Thyroid gland (tissue), 4 donors: ENCODE results near the gene HSPA4L. TPM values are rescaled to one million over a fixed set of nuclear protein-coding genes. Genes with fewer than 3 reads are reported as not detected.

ENCODE experiments used
- DNase-seq, 2 donors: peaks; one replicate each; pipeline ENCODE4 v3.0.0-alpha.2; 2019
- H3K27ac ChIP-seq, 3 donors: fragments of 200-600 bp; sonication (generic); 1 replicate in 2 of 3; 2 replicates in 1 of 3; pipeline ENCODE4 v1.5.1; 2016 to 2019; ENCODE audit warnings: mild to moderate bottlenecking in 1 of 3, moderate library complexity in 1 of 3
- H3K27me3 ChIP-seq: fragments of 200-600 bp; sonication (generic); one replicate; pipeline ENCODE4 v1.5.1; 2019
- H3K36me3 ChIP-seq, 2 donors: fragments of 200-600 bp; sonication (generic); one replicate each; pipeline ENCODE4 v1.5.1; 2016 to 2019
- H3K4me1 ChIP-seq, 2 donors: fragments of 200-600 bp; sonication (generic); one replicate each; pipeline ENCODE4 v1.5.1; 2017 to 2019
- H3K4me3 ChIP-seq, 3 donors: fragments of 200-600 bp; sonication (generic); replicated peaks in 1 of 3; 1 replicate in 2 of 3; 2 replicates in 1 of 3; pipeline ENCODE4 v1.5.1; 2016; ENCODE audit warnings: mild to moderate bottlenecking in 1 of 3
- H3K9me3 ChIP-seq: fragments of 200-600 bp; sonication (generic); one replicate; pipeline ENCODE4 v1.5.1; 2017
- CTCF ChIP-seq, 6 experiments: fragments of 200-600 bp in 3 of 6; fragments of 450-650 bp in 3 of 6; sonication (generic) in 3 of 6; IDR thresholded peaks; one replicate each; pipeline ENCODE4 v1.5.1; 2016 to 2019; ENCODE audit warnings: antibody characterized with exemption in 6 of 6, mild to moderate bottlenecking in 2 of 6, inconsistent platforms in 1 of 6, moderate library complexity in 1 of 6
- POLR2A ChIP-seq, 2 donors: fragments of 450-650 bp; IDR thresholded peaks; one replicate each; pipeline ENCODE4 v1.6.1; 2017; ENCODE audit warnings: antibody characterized with exemption in 2 of 2, mild to moderate bottlenecking in 2 of 2, moderate library complexity in 1 of 2
- WGBS, 2 donors: methylation state at CpG; one replicate each; pipeline ENCODE4 v1.1.5; 2017; 5-methylcytosine and 5-hydroxymethylcytosine counted together
- intact Hi-C: fragments of 100-400 bp; cut with DNase I; formaldehyde crosslinking; loops from one replicate; pipeline ENCODE4 v1.15.1; 2023
- total RNA-seq, 4 donors: library from RNA; depleted of rRNA; stranded (reverse); fragments of >200 nt; gene quantifications; one replicate each; pipeline ENCODE4 v1.2.3, GENCODE V29; 2016

HSPA4L gene
- total RNA-seq, 4 donors from 2014 or later: 1.7 to 7.8 (median 4.7) TPM

GRCh38 chr4:127783955-127784770 is 2.0 kb downstream of the HSPA4L start:
- Histone ChIP-seq H3K4me1 (peaks cover 0 to 4% of the 10 kb centered on the region in 2 donors), H3K27ac (peak overlapping the region in 2 of 3 donors; percentile 34 to 52), H3K9me3 (no peaks in the 10 kb centered on the region), H3K36me3 (no peaks in the 10 kb centered on the region), H3K27me3 (no peaks in the 10 kb centered on the region), H3K4me3 (no peak overlapping the region)
- peak; percentile 30 to 34 for DNase-seq
- intact Hi-C loops: no loop called here
- TF ChIP-seq CTCF (IDR thresholded peaks at IDR 0.05) (no peak), POLR2A (IDR thresholded peaks at IDR 0.05) (no peak)
- 65 to 69% methylated on average over 9 of the region's 9 CpGs for WGBS, 2 donors

- intact Hi-C loops: no loop called here
These were observed 6.4 kb downstream of the HSPA4L start for GRCh38 chr4:127788517-127788916.

GRCh38 chr4:127791391-127791790 is 9.3 kb downstream of the HSPA4L start:
- 72 to 78% methylated on average over 1 of the region's 1 CpG for WGBS, 2 donors
- no peaks in the 10 kb centered on the region for H3K27me3 ChIP-seq
- no peaks in the 10 kb centered on the region for H3K36me3 ChIP-seq
- TF ChIP-seq CTCF (IDR thresholded peaks at IDR 0.05) (no peak), POLR2A (IDR thresholded peaks at IDR 0.05) (no peak)
- intact Hi-C loops: no loop called here
- no peak overlapping the region for H3K27ac ChIP-seq
- no peak for DNase-seq
- no peaks in the 10 kb centered on the region for H3K9me3 ChIP-seq
- no peaks in the 10 kb centered on the region for H3K4me1 ChIP-seq
- H3K4me3 ChIP-seq: no peak overlapping the region

More at GRCh38 chr4:127788517-127788916, 6.4 kb downstream of the HSPA4L start:
- H3K27me3 ChIP-seq: no peaks in the 10 kb centered on the region
- no peaks in the 10 kb centered on the region for H3K9me3 ChIP-seq
- no peak overlapping the region for H3K27ac ChIP-seq
- no peaks in the 10 kb centered on the region for H3K4me1 ChIP-seq
- WGBS, 2 donors: 84 to 90% methylated on average over 2 of the region's 2 CpGs
- DNase-seq: no peak
- TF ChIP-seq CTCF (IDR thresholded peaks at IDR 0.05) (peak in 1 of 6 experiments; percentile 10), POLR2A (IDR thresholded peaks at IDR 0.05) (no peak)
- no peak overlapping the region for H3K4me3 ChIP-seq
- no peaks in the 10 kb centered on the region for H3K36me3 ChIP-seq

- 59 to 84% methylated on average over 1 of the region's 1 CpG for WGBS, 2 donors
- no peak overlapping the region for H3K27ac ChIP-seq
- intact Hi-C loops: no loop called here
- H3K4me3 ChIP-seq: no peak overlapping the region
- H3K36me3 ChIP-seq: no peaks in the 10 kb centered on the region
- DNase-seq: no peak
- no peaks in the 10 kb centered on the region for H3K9me3 ChIP-seq
- TF ChIP-seq CTCF (IDR thresholded peaks at IDR 0.05): no peak
- TF ChIP-seq POLR2A (IDR thresholded peaks at IDR 0.05): no peak
- no peaks in the 10 kb centered on the region for H3K4me1 ChIP-seq
- H3K27me3 ChIP-seq: no peaks in the 10 kb centered on the region
These were observed 11.4 kb downstream of the HSPA4L start for GRCh38 chr4:127793528-127793927.

GRCh38 chr4:127799711-127800110 is 17.6 kb downstream of the HSPA4L start:
- no peak overlapping the region for H3K4me3 ChIP-seq
- H3K27me3 ChIP-seq: no peaks in the 10 kb centered on the region
- no peaks in the 10 kb centered on the region for H3K36me3 ChIP-seq
- no peaks in the 10 kb centered on the region for H3K9me3 ChIP-seq
- DNase-seq: no peak
- intact Hi-C loops: no loop called here
- peaks cover 0 to 3% of the 10 kb centered on the region in 2 donors for H3K4me1 ChIP-seq
- H3K27ac ChIP-seq: no peak overlapping the region
- no peak for TF ChIP-seq POLR2A (IDR thresholded peaks at IDR 0.05)
- TF ChIP-seq CTCF (IDR thresholded peaks at IDR 0.05): no peak
